Measurements from ENCODE around the gene AASDHPPT. TPM values are rescaled to one million over a fixed set of nuclear protein-coding genes. Genes with fewer than 3 reads are reported as not detected.

Gene AASDHPPT
- total RNA-seq, 1 experiment from 2014 or later = 59.5 TPM

DNA sequence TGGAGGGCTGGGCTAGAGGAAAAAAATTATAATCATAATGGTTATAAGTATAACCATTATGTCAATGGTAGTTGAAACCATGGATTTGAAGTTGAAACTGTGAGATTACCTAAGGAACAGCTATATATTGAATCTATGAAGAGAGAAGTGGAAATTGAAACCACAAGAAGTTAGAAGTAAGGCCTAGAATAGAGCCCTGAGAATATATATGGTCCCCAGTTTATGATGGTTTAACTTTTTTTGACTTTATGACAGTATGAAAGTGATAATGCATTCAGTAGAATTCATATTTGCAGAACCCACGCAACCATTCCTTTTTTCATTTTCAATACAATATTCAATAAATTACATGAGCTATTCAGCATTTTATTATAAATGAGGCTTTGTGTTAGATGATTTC, 15.0 kb downstream of the AASDHPPT start:
- POLR2A ChIA-PET = no interaction called here

More for the DNA sequence above, 15.0 kb downstream of the AASDHPPT start:
- TF ChIP-seq ELF1 (IDR thresholded peaks at IDR 0.05; ENCODE audit: borderline replicate concordance, low read depth) = no peak
- no peak for TF ChIP-seq CEBPB (IDR thresholded peaks at IDR 0.05; ENCODE audit: low read depth)
- TF ChIP-seq, protein P1, sequence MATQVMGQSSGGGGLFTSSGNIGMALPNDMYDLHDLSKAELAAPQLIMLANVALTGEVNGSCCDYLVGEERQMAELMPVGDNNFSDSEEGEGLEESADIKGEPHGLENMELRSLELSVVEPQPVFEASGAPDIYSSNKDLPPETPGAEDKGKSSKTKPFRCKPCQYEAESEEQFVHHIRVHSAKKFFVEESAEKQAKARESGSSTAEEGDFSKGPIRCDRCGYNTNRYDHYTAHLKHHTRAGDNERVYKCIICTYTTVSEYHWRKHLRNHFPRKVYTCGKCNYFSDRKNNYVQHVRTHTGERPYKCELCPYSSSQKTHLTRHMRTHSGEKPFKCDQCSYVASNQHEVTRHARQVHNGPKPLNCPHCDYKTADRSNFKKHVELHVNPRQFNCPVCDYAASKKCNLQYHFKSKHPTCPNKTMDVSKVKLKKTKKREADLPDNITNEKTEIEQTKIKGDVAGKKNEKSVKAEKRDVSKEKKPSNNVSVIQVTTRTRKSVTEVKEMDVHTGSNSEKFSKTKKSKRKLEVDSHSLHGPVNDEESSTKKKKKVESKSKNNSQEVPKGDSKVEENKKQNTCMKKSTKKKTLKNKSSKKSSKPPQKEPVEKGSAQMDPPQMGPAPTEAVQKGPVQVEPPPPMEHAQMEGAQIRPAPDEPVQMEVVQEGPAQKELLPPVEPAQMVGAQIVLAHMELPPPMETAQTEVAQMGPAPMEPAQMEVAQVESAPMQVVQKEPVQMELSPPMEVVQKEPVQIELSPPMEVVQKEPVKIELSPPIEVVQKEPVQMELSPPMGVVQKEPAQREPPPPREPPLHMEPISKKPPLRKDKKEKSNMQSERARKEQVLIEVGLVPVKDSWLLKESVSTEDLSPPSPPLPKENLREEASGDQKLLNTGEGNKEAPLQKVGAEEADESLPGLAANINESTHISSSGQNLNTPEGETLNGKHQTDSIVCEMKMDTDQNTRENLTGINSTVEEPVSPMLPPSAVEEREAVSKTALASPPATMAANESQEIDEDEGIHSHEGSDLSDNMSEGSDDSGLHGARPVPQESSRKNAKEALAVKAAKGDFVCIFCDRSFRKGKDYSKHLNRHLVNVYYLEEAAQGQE (IDR thresholded peaks at IDR 0.05; ENCODE audit: low read depth) = no peak
- TF ChIP-seq RAD21 (IDR thresholded peaks at IDR 0.05; ENCODE audit: low read depth) = no peak
- TF ChIP-seq ZFX (IDR thresholded peaks at IDR 0.05) = no peak
- no peak for TF ChIP-seq YY1 (IDR thresholded peaks at IDR 0.05; ENCODE audit: extremely low read depth, insufficient replicate concordance, low read depth, low read length)
- TF ChIP-seq EGR1 (IDR thresholded peaks at IDR 0.05; ENCODE audit: low read depth) = no peak
- TF ChIP-seq FOSL1 (IDR thresholded peaks at IDR 0.05; ENCODE audit: low read depth) = no peak
- TF ChIP-seq SIN3A (IDR thresholded peaks at IDR 0.05; ENCODE audit: low read depth) = no peak
- TF ChIP-seq EZH2phosphoT487 (IDR thresholded peaks at IDR 0.05; ENCODE audit: borderline replicate concordance) = no peak
- TF ChIP-seq, protein P2, sequence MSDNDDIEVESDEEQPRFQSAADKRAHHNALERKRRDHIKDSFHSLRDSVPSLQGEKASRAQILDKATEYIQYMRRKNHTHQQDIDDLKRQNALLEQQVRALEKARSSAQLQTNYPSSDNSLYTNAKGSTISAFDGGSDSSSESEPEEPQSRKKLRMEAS (IDR thresholded peaks at IDR 0.05) = no peak
- TF ChIP-seq JUND (IDR thresholded peaks at IDR 0.05) = no peak
- TF ChIP-seq, protein P3, sequence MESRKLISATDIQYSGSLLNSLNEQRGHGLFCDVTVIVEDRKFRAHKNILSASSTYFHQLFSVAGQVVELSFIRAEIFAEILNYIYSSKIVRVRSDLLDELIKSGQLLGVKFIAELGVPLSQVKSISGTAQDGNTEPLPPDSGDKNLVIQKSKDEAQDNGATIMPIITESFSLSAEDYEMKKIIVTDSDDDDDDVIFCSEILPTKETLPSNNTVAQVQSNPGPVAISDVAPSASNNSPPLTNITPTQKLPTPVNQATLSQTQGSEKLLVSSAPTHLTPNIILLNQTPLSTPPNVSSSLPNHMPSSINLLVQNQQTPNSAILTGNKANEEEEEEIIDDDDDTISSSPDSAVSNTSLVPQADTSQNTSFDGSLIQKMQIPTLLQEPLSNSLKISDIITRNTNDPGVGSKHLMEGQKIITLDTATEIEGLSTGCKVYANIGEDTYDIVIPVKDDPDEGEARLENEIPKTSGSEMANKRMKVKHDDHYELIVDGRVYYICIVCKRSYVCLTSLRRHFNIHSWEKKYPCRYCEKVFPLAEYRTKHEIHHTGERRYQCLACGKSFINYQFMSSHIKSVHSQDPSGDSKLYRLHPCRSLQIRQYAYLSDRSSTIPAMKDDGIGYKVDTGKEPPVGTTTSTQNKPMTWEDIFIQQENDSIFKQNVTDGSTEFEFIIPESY (IDR thresholded peaks at IDR 0.05; ENCODE audit: extremely low read depth, insufficient replicate concordance, low read length) = no peak
- TF ChIP-seq ZNF274 (IDR thresholded peaks at IDR 0.05; ENCODE audit: low read depth, low read length) = no peak
- no peak for TF ChIP-seq EZH2 (IDR thresholded peaks at IDR 0.05)
- TF ChIP-seq TCF7L2 (IDR thresholded peaks at IDR 0.05; ENCODE audit: borderline replicate concordance, extremely low read depth, insufficient read depth, insufficient read length) = no peak
- no peak for TF ChIP-seq SP1 (IDR thresholded peaks at IDR 0.05; ENCODE audit: low read depth)
- no peak for TF ChIP-seq POLR2AphosphoS5 (IDR thresholded peaks at IDR 0.05; ENCODE audit: low read depth, low read length)
- no peak for TF ChIP-seq CBX3 (IDR thresholded peaks at IDR 0.05; ENCODE audit: low read depth)
- Histone ChIP-seq H3K4me3 (replicated peaks in 1 of 2; ENCODE audit: low read depth in 1 of 2, low read length in 2 of 2) (no peak overlapping the region), H3K36me3 (ENCODE audit: control insufficient read depth in 1 of 2, insufficient read depth in 2 of 2, low read length in 2 of 2) (peaks cover 34 to 37% of the 10 kb centered on the region in 2 experiments), H3K9ac (ENCODE audit: low read length) (no peak overlapping the region), H3K79me2 (ENCODE audit: insufficient read depth, low read length) (peaks cover 66% of the 10 kb centered on the region), H2AFZ (ENCODE audit: low read depth, low read length, poor library complexity, severe bottlenecking) (no peak overlapping the region), H3K27me3 (ENCODE audit: insufficient read depth, low read length) (no peaks in the 10 kb centered on the region), H3K9me3 (ENCODE audit: control insufficient read depth in 1 of 2, insufficient read depth in 1 of 2, low read depth in 1 of 2, low read length in 2 of 2) (no peaks in the 10 kb centered on the region), H3K4me2 (ENCODE audit: low read length) (no peak overlapping the region), H3K27ac (ENCODE audit: low read depth, low read length) (no peak overlapping the region), H3K4me1 (ENCODE audit: control insufficient read depth in 1 of 2, insufficient read depth in 2 of 2, low read length in 2 of 2) (no peaks in the 10 kb centered on the region), H3K9me2 (ENCODE audit: insufficient read depth) (no peaks in the 10 kb centered on the region), H4K20me1 (ENCODE audit: insufficient read depth) (peaks cover 19% of the 10 kb centered on the region)
- ChIA-PET CTCF (no interaction called here), RAD21 (ENCODE audit: low non-redundant PET in 1 of 2, low total read pairs in 2 of 2, uncharacterized antibody in 2 of 2, unreplicated experiment in 2 of 2) (no interaction called here)
- DNase-seq (ENCODE audit: low read depth, low spot score) = no peak
- no peak for ATAC-seq
- intact Hi-C loops (cut with micrococcal nuclease) = no loop called here
- no TSS peak for BruUV-seq (replicated peaks)
